A549 (cell line): Measurements from ENCODE around the gene HMGN5. TPM values are rescaled to one million over a fixed set of nuclear protein-coding genes. Genes with fewer than 3 reads are reported as not detected.

Source experiments
- ATAC-seq, 2 experiments: fragments of 200-7000 bp in 1 of 2; fragments of >200 bp in 1 of 2; cut with Nextera tagmentation in 1 of 2; cut with Tn5 transposase in 1 of 2; 3 replicates each; pipeline versions ENCODE4 v1.8.0 to v1.9.1; 2018 to 2020; ENCODE audit warnings: mild to moderate bottlenecking in 1 of 2, moderate library complexity in 1 of 2
- CTCF ChIA-PET: fragments of 300-600 bp; sonication (Branson Sonifier 250); formaldehyde crosslinking; extraction: SDS; loops from one replicate; lab custom pipeline; 2021; ENCODE audit warnings: antibody characterized with exemption, inconsistent platforms; lab: Yijun Ruan, JAX
- POLR2A ChIA-PET: fragments of 350-600 bp; formaldehyde crosslinking; extraction: SDS; loops from one replicate; lab custom pipeline; 2021; ENCODE audit warnings: antibody characterized with exemption, inconsistent platforms; lab: Yijun Ruan, JAX
- DNase-seq, 2 experiments: peaks; one replicate each; pipeline versions ENCODE4 v3.0.0 to v3.0.0-alpha.2; 2011 to 2016; ENCODE audit warnings: low read depth in 1 of 2, low spot score in 1 of 2
- FAIRE-seq: peaks from 2 replicates; lab custom pipeline; 2011; peaks lifted over from hg19 to GRCh38; lab: Jason Lieb, UNC
- H3K27ac ChIP-seq, 2 experiments: fragments of >200 bp; sonication (Bioruptor Twin); formaldehyde crosslinking; 3 replicates each; pipeline ENCODE4 v1.5.1; 2016 to 2017
- H3K4me1 ChIP-seq: fragments of >200 bp; sonication (Bioruptor Twin); formaldehyde crosslinking; 3 replicates; pipeline ENCODE4 v1.6.1; 2016
- H3K4me2 ChIP-seq: fragments of >200 bp; sonication (Bioruptor Twin); formaldehyde crosslinking; 3 replicates; pipeline ENCODE4 v1.6.1; 2016
- H3K4me3 ChIP-seq: fragments of >200 bp; sonication (Bioruptor Twin); formaldehyde crosslinking; 3 replicates; pipeline ENCODE4 v1.5.1; 2016
- H3K9me3 ChIP-seq: fragments of >200 bp; sonication (Bioruptor Twin); formaldehyde crosslinking; 3 replicates; pipeline ENCODE4 v1.6.1; 2016
- CHD2 ChIP-seq: fragments of 150-350 bp; IDR thresholded peaks from 2 replicates; pipeline ENCODE4 v1.6.1; 2014; ENCODE audit warnings: low read length; ENCODE audit not compliant: partially characterized antibody
- CTCF ChIP-seq: fragments of >200 bp; sonication (Bioruptor Twin); formaldehyde crosslinking; IDR thresholded peaks from 3 replicates; pipeline ENCODE4 v1.5.1; 2016
- EHF ChIP-seq: fragments of 250-450 bp; sonication (Bioruptor Pico); IDR thresholded peaks from 2 replicates; pipeline ENCODE4 v1.5.0; 2020; ENCODE audit warnings: mild to moderate bottlenecking
- ESRRA ChIP-seq: fragments of 150-350 bp; IDR thresholded peaks from 2 replicates; pipeline ENCODE4 v1.6.1; 2014; ENCODE audit warnings: mild to moderate bottlenecking, low read length, borderline replicate concordance
- FOSL2 ChIP-seq, 2 experiments: fragments of 450-650 bp in 1 of 2; fragments of >200 bp in 1 of 2; sonication (Bioruptor Twin) in 1 of 2; formaldehyde crosslinking; IDR thresholded peaks; 2 replicates each; pipeline versions ENCODE4 v1.5.0 to v1.6.1; 2016 to 2020; ENCODE audit warnings: mild to moderate bottlenecking in 1 of 2, moderate library complexity in 1 of 2
- JUN ChIP-seq, 2 experiments: fragments of >200 bp; sonication (Bioruptor Twin); formaldehyde crosslinking; IDR thresholded peaks; 2 replicates in 1 of 2; 3 replicates in 1 of 2; pipeline ENCODE4 v1.6.1; 2016 to 2017
- KDM1A ChIP-seq: fragments of 200-600 bp; sonication (generic); IDR thresholded peaks from 2 replicates; pipeline ENCODE4 v1.6.1; 2016; ENCODE audit warnings: low read depth, mild to moderate bottlenecking
- MAZ ChIP-seq: fragments of 150-350 bp; IDR thresholded peaks from 2 replicates; pipeline ENCODE4 v1.6.1; 2014; ENCODE audit warnings: antibody characterized with exemption, low read depth, low read length, borderline replicate concordance
- MYC ChIP-seq: IDR thresholded peaks from 2 replicates; pipeline ENCODE4 v1.6.1; 2012; ENCODE audit warnings: mild to moderate bottlenecking, inconsistent platforms, low read length, improper control_type of control experiment, borderline replicate concordance
- PBX3 ChIP-seq: IDR thresholded peaks from 2 replicates; pipeline ENCODE4 v1.6.1; 2012
- RAD21 ChIP-seq, 2 experiments: fragments of >200 bp in 1 of 2; sonication (Bioruptor Twin) in 1 of 2; formaldehyde crosslinking in 1 of 2; IDR thresholded peaks in 1 of 2; conservative IDR thresholded peaks in 1 of 2; 2 replicates in 1 of 2; 3 replicates in 1 of 2; pipeline ENCODE4 v1.6.1; 2012 to 2018; ENCODE audit warnings: inconsistent platforms in 1 of 2
- RARB ChIP-seq: fragments of 250-450 bp; sonication (Bioruptor Pico); IDR thresholded peaks from 2 replicates; pipeline ENCODE4 v1.8.0; 2021; ENCODE audit warnings: mild to moderate bottlenecking, moderate library complexity
- REST ChIP-seq: fragments of 200-600 bp; sonication (generic); IDR thresholded peaks from 2 replicates; pipeline ENCODE4 v1.6.1; 2016; ENCODE audit warnings: antibody characterized with exemption, mild to moderate bottlenecking, moderate library complexity
- RFX5 ChIP-seq: fragments of 450-650 bp; IDR thresholded peaks from 2 replicates; pipeline ENCODE4 v1.7.1; 2014; ENCODE audit warnings: antibody characterized with exemption, mild to moderate bottlenecking, moderate library complexity
- SMC3 ChIP-seq: fragments of >200 bp; sonication (Bioruptor Twin); formaldehyde crosslinking; IDR thresholded peaks from 3 replicates; pipeline ENCODE4 v1.6.1; 2018; ENCODE audit warnings: inconsistent platforms
- SREBF2 ChIP-seq: fragments of 450-650 bp; IDR thresholded peaks from 2 replicates; pipeline ENCODE4 v1.6.1; 2014; ENCODE audit warnings: mild to moderate bottlenecking, moderate library complexity
- TP53 ChIP-seq: fragments of 250-450 bp; sonication (Bioruptor Pico); IDR thresholded peaks from 2 replicates; pipeline ENCODE4 v1.5.0; 2021; ENCODE audit warnings: mild to moderate bottlenecking, moderate library complexity
- ZC3H11A ChIP-seq: fragments of 450-650 bp; IDR thresholded peaks from 2 replicates; pipeline ENCODE4 v1.6.1; 2014; ENCODE audit warnings: antibody characterized with exemption, mild to moderate bottlenecking
- ZSCAN20 ChIP-seq: fragments of 250-450 bp; sonication (Bioruptor Pico); IDR thresholded peaks from 2 replicates; pipeline ENCODE4 v1.8.0; 2022; ENCODE audit warnings: mild to moderate bottlenecking, moderate library complexity
- WGBS: methylation state at CpG from one replicate; pipeline ENCODE4 v1.1.6; 2017; ENCODE audit errors: missing lambda C conversion rate; 5-methylcytosine and 5-hydroxymethylcytosine counted together
- polyA plus RNA-seq, 4 experiments: library from polyadenylated mRNA; depleted of rRNA in 3 of 4; stranded (reverse); fragments of >200 nt; fragmentation: RNase III in 1 of 4; extraction: RNeasy Plus Mini Kit Qiagen cat#74134 plus additional on column Dnase treatment in 1 of 4; gene quantifications; 2 replicates in 3 of 4; 3 replicates in 1 of 4; pipeline ENCODE4 v1.2.3, GENCODE V29; 2011 to 2017

The HMGN5 gene
- polyA plus RNA-seq, 2 of the 4 experiments (the other 2 are of a cell fraction): 4.4 to 5.2 TPM

GRCh38 chrX:81195259-81195658, 6.5 kb downstream of the HMGN5 start:
- no peak for ATAC-seq
- peak overlapping the region; percentile 41; the same call in 2 of the 3 replicates for H3K4me2 ChIP-seq
- POLR2A ChIA-PET: no interaction called here

GRCh38 chrX:81174286-81174685, 27.4 kb downstream of the HMGN5 start:
- POLR2A ChIA-PET: interaction anchor here (0.5 kb wide), 1 partner anchor 239 kb away, joined by 3 read pairs; no protein-coding TSS in a partner anchor
- ATAC-seq: peak; percentile 43 to 64; a peak in 3 of 6 replicates

More at GRCh38 chrX:81195259-81195658, 6.5 kb downstream of the HMGN5 start:
- Histone ChIP-seq H3K9me3 (no peaks in the 10 kb centered on the region), H3K27ac (no peak overlapping the region), H3K4me1 (no peaks in the 10 kb centered on the region), H3K4me3 (no peak overlapping the region)
- WGBS: 40% methylated on average over 2 of the region's 2 CpGs
- TF ChIP-seq TP53 (CRISPR knock-in tag) (no peak), ZSCAN20 (CRISPR knock-in tag) (no peak), MAZ (no peak), ZC3H11A (no peak), SREBF2 (no peak), CHD2 (no peak), JUN (IDR thresholded peaks at IDR 0.05) (no peak), KDM1A (no peak), FOSL2 (IDR thresholded peaks at IDR 0.05) (no peak), FOSL2 (CRISPR knock-in tag; IDR thresholded peaks at IDR 0.05) (no peak), RARB (CRISPR knock-in tag) (no peak), EHF (no peak), PBX3 (no peak), RFX5 (no peak)
- DNase-seq (no peak), FAIRE-seq (no peak)
- CTCF ChIA-PET: interaction anchor here (0.7 to 1.4 kb wide), 3 partner anchors 10 to 28 kb away, joined by 3 to 4 read pairs (median 4); no protein-coding TSS in a partner anchor

More at GRCh38 chrX:81174286-81174685, 27.4 kb downstream of the HMGN5 start:
- TF ChIP-seq MAZ (no peak), ESRRA (no peak), SMC3 (peak; percentile 51; the same call in 2 of the 3 replicates), MYC (no peak), CTCF (peak; percentile 35; the same call in 2 of the 3 replicates), EHF (no peak), RAD21 (conservative IDR thresholded peaks at IDR 0.05 in 1 of 2, IDR thresholded peaks at IDR 0.05 in 1 of 2) (peak; percentile 43 to 55), REST (no peak)
- H3K27ac ChIP-seq: no peak overlapping the region
- no peaks in the 10 kb centered on the region for H3K4me1 ChIP-seq
- FAIRE-seq: no peak
- H3K4me3 ChIP-seq: no peak overlapping the region
- 0% methylated on average over 1 of the region's 1 CpG for WGBS
- no peak overlapping the region for H3K4me2 ChIP-seq
- peak in 1 of 2 experiments; percentile 11 for DNase-seq
- H3K9me3 ChIP-seq: no peaks in the 10 kb centered on the region
- CTCF ChIA-PET: interaction anchor here (0.8 to 1.6 kb wide), 2 partner anchors 186 to 203 kb away, joined by 4 to 7 read pairs; no protein-coding TSS in a partner anchor
